D341Med (cell line): ENCODE results near the gene NME7.
"Not testable (repeated sequence)": the region's sequence is repeated elsewhere in the genome, so short reads cannot be mapped to it uniquely, and the experiment has no call there.

Source experiments
- DNase-seq: peaks from one replicate; pipeline ENCODE4 v3.0.0; 2012; ENCODE audit warnings: low spot score

Gene NME7, protein sequence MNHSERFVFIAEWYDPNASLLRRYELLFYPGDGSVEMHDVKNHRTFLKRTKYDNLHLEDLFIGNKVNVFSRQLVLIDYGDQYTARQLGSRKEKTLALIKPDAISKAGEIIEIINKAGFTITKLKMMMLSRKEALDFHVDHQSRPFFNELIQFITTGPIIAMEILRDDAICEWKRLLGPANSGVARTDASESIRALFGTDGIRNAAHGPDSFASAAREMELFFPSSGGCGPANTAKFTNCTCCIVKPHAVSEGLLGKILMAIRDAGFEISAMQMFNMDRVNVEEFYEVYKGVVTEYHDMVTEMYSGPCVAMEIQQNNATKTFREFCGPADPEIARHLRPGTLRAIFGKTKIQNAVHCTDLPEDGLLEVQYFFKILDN

DNA sequence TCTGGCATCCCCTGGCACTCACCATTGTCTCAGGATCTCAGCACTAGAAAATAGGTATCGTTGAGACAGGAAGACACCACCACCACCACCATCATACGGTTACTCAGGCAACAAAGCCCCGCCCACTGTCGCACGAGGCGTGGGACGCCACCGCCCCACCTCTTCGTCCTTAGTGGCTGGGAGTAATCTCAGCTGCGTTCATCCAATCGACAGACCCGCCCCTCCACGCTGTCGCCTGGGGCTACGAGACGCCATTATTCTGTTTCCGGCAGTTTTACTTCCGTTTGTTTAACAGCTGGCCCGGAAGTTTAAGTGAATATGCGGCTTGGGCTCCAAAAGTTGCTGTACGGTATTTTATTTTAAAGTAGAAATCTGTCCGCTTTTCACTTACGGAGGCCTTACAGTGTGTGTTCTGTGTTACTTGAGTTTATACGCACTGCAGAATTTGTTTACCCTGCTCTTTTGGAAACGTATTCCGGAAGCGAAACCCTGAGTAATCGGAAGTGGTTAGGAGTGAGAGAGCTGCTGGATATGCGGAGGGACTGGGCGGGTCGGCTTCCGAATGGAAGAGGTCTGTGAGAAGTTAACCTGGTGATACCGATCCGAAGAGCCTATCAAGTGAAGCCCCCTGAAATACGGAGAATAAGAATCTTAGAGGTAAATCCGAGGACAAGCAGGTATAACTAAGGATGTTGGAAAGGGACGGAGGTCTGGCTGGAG, at the start of gene NME7, which contains the start of gene BLZF1:
Gene NME7, minus strand, starts transcription at position 112 of the 720 bp plus-strand sequence. Its CDS starts 87 bp downstream, at position 25.
Gene BLZF1, plus strand, starts transcription at position 510 of the 720 bp plus-strand sequence. CDS start 1,328 bp downstream, outside the sequence.
- DNase-seq = peak; percentile 97

DNA sequence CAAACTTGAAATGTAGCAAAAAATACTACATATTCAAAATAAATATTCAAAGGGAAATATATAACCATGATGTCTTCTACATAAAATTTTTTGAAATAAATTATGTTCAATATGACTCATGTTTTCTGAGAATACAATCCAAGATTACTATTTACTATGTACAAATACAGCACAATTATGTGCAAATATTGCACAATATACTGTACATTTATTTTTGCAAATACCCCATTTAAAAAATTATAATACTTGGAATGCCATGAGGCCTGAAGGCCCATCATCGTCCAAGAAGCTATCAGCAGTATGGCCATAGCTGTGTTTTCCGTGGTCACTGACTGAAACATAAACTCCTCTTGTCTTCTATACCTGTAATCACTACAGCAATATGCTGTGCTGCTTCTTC, 47.4 kb upstream of the NME7 start:
- DNase-seq = no peak

DNA sequence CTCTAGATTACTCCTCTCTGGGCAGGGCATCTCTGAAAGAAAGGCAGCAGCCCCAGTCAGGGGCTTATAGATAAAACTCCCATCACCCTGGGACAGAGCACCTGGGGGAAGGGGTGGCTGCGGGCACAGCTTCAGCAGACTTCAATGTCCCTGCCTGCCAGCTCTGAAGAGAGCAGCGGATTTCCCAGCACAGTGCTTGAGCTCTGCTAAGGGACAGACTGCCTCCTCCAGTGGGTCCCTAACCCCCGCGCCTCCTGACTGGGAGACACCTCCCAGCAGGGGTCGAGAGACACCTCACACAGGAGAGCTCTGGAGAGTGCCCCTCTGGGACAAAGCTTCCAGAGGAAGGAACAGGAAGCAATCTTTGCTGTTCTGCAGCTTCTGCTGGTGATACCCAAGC, 40.7 kb upstream of the NME7 start:
- not testable (repeated sequence) for DNase-seq

DNA sequence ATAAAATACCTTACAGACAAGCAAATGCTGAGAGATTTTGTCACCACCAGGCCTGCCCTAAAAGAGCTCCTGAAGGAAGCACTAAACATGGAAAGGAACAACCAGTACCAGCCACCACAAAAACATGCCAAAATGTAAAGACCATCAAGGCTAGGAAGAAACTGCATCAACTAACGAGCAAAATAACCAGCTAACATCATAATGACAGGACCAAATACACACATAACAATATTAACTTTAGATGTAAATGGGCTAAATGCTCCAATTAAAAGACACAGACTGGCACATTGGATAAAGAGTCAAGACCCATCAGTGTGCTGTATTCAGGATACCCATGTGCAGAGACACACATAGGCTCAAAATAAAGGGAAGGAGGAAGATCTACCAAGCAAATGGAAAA, 35.0 kb upstream of the NME7 start:
- not testable (repeated sequence) for DNase-seq

DNA sequence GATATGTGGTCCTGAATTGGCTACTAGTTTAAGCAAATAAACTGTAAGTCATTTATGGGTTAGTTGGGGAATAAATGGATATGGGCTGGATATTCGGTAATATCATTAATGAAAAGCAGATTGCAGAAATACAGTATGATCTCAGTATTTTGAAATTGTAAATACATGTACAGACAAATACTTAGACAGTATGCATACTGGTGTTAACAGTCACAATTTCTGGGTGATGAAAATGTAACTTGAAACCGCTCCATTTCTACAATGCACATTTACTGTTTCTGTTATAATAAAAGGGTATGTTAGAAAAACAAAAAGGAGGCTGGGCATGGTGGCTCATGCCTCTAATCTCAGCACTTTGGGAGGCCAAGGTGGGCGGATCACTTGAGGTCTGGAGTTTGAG, 28.4 kb upstream of the NME7 start:
- DNase-seq = no peak

DNA sequence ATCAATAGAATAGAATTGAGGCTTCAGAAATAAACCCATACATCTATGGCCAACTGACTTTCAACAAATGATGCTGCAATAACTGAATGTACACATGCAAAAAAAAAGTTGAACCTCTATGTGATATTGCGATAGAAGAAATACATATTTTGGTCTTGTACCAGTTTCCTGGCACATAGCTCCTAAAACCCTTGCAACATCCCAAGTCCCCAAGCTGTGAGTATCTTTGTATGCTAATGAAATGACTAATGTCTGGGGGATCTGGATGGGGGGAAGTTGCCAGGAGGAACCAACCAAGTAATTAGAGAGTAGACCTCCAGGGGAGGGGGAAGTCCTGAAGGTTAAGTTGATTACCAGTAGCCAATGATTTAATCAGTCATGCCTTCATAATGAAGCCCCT, 24.8 kb upstream of the NME7 start:
- no peak for DNase-seq

DNA sequence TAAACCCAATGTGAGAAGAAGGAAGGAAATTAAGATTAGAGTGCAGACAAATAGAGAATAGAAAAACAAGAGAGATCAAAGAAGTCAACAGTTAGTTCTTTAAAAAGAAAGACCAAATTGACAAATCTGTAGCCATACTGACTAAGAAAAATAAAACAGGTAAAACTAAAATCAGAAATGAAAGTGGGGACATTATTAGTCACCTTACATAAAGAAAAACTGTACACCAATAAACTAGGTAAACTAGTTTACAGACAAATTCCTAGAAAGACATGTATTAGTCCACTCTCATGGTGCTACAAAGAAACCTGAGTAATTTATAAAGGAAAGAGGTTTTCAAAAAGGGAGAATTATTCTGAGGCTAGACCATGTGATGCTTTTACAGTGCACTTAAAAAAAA, 22.7 kb upstream of the NME7 start:
- no peak for DNase-seq

DNA sequence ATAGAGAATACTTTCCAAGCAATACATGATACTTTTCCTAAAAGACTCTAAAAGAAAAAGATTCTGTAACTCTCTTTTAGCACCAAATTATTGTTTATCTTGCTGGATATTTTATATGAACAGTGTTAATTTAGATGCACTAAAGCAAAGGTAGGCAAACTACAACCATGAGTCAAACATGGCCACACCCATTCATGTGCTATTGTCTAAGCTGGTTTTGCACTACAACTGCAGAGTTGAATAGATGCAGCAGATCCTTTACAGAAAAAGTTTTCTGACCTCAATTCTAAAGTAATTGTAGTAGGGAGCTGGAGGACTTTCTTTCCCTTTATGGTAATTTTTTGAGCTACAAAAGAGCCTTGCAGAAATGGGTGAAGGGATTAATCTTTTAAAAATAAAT, 19.8 kb upstream of the NME7 start:
- DNase-seq = no peak

DNA sequence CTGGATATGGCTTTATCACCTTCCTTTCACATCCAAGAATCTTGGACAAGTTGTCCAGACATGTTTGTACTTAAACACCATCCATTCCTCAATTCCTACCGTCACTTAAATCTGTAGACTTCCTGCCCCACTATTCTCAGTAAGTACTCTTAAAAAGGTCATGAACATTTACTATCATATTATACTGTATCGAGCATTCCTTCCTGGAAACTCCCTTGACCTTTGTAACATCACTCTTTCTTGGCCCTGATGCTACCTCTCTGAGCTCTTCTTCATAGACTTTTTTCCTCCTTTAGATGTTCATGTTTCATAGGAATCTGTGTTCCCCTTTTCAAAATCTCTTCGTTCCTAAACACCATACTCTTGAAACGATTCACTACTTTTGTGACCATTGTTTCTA, 15.9 kb upstream of the NME7 start:
- DNase-seq = no peak

DNA sequence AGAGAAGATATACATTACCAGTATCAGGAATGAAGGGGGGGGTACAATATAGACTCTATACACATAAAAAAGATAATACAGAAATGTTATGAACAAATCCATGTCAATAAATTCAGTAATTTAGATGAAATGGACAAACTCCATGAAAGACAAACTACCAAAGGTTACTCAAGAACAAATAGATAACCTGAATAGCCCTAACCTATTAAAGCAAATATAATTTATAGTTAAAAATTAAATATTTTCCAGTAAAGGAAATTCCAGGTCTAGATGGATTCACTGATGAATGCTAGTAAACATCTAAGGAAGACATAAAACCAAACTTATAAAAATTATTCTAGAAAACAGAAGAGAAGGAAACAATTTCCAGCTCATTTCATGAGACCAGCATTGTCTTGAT, 13.6 kb upstream of the NME7 start:
- no peak for DNase-seq

DNA sequence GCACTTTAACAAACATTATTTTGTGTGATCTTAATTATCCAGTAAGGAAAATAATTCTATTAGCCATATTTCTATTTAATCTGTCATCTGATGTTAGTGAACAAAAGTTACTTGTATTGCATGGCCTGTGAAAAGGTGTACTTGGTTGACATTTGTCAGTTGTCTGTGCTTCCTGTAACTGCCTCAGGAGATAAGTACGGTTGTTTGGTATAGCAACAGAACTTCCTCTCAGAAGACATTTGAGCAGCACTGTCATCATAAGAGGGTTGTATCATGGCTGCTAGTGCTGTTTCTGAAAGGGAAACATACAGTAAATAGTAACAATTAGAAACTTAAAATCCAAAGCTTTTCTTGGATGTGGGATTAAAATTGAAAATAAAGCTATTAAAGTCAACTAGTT, 3.8 kb upstream of the NME7 start:
- no peak for DNase-seq

DNA sequence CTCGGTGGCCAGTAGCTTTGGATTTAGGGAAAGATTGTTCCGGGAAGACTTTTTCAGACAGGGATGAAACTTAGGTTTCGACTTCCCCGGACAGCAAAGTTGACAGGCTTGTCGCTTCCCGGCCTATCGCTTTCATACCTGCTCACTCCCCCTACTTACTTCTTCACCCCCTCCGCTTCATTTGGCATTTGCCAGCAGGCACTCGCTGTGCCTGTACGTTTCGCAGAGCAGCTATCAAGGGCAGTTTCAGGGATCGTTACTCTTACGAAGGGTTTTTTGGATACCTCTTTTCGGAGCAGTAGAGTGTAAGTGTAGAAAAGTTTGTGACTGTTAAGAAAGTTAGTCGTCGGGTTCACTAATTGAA, 791 bp upstream of the NME7 start:
- DNase-seq = peak; percentile 37

DNA sequence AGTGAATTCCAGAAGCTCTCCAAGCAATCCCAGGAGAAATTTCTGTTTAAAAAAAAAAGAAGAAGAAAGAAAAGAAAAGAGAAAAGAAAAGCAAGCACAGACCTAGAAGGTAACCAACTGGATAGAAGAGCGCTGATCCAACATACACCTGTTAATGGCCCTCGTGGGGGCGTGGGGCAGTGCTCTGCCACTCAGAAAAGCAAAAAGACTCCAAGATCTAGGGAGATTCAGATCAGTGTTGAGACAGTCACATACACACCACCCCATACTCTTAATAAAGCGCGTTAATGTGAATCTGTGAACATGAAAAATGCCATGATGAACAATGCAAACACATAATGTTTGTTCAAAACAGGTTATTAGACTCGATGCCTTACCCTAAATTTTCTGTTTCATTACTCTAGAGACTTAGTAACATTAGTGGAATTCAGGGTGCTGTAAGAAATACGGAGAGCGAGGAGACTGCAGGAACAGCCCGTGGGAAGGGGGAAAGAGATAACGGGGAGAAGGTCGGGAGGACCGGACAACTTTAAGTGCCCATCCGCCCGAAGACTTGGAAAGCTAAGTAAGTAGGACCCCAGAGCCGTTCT, 406 bp downstream of the NME7 start:
- peak; percentile 24 for DNase-seq

DNA sequence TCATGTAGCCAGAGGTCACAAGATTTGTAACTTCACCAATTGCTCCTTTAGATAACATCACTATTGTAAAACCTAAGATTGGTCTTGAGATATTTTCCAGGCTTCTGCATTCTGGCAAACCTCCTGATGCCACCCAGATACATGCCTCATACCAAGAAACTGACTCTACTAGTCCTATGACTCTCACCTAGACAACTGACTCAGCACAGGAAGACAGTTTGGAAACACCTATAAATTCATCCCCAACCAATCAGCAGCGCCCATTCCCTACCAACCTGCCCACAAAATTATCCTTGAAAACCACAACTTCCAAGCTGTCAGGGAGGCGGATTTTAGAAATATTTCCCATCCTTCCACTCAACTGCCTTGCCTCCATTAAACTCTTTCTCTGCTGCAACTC, 2.6 kb downstream of the NME7 start:
- DNase-seq = no peak

DNA sequence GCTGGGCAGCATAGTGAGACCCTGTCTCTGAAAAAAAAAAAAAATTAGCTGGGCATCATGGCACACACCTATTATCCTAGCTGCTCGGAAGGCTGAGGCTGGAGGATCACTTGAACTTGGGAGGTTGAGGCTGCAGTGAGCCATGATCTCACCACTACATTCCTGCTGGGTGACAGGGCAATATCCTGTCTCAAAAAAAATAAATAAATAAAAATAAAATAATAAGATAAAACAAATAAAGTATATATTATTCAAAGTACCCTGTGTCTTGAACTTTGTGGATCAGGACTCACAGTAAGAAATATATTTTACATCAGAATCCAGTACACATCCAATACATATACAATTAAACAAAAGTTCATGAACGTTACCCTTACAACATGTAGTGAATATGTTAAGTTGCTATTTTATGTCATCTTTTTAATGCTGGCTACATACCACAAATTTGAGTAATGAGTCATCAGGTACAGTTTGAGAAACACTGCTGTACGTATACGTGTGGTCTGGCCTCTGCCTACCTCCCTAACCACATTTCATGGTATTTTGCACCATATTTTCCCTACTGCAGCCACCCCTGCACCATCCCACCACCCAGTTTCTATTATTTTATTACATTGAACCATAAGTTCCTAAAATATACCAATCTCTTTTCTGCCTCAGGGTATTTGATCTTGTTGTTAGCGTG, 4.4 kb downstream of the NME7 start:
- no peak for DNase-seq

DNA sequence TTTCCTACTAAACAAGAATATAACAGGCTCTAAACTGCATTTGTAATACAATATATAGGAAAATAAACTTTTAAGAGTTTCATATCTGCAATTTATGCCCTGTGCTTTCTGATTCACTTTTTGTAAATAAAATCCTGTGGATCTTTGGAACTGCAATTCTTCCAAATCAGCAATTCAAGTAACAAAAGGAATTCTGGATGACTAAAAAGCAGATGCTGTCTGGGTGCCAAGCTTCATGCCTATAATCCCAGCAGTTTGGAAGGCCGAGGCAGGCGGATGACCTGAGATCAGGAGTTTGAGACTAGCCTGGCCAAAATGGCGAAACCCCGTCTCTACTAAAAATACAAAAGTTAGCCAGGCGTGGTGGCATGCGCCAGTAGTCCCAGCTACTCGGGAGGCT, 6.3 kb downstream of the NME7 start:
- no peak for DNase-seq

DNA sequence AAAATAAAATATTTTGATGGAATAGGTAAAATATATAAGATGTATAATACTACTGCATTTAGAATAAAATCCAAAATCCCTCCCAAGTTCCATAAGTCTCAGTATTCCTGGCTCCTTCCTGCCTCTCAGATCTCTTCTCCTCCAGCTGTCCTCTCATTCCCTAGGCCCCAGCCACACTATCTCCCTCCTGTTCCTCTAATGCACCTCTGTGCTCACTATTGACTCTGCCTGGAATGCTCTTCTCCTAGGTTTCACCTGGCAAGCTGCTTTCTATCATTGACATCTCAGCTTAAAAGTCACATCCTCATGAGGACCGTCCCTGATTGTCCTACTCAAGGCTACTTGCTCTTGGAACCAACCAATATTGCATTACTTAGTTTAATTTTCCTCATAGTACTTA, 7.2 kb downstream of the NME7 start:
- DNase-seq = no peak

DNA sequence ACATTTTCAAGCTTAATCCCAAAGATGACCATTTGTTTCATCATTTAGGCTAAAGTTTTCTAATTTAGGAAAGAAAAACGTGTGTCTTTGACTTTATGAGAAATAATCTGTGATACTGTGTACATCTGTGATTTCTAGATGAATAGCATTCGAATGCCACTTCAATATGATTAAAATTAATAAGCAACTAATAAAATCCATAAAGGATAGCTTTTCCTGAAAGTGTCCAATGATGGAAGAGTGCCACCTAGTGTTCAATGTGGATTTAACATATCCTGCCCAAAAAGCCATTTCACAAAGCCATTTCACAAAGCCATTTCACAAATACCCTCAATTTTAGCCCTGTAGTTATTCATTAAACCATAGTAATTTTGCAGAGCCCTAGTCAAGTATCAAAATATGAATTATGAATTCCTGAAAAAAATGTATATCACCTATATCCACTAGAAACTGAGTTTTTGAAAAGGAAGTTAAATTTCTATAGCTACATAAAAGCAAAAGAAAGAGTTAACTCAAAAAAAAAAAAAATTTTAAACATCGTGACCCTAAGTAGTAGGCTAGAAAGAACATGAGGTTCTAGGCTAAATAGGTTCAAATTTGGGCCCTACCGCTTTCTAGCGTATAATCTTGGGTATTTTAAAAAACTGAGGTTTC, 19.1 kb downstream of the NME7 start:
- peak; percentile 42 for DNase-seq

DNA sequence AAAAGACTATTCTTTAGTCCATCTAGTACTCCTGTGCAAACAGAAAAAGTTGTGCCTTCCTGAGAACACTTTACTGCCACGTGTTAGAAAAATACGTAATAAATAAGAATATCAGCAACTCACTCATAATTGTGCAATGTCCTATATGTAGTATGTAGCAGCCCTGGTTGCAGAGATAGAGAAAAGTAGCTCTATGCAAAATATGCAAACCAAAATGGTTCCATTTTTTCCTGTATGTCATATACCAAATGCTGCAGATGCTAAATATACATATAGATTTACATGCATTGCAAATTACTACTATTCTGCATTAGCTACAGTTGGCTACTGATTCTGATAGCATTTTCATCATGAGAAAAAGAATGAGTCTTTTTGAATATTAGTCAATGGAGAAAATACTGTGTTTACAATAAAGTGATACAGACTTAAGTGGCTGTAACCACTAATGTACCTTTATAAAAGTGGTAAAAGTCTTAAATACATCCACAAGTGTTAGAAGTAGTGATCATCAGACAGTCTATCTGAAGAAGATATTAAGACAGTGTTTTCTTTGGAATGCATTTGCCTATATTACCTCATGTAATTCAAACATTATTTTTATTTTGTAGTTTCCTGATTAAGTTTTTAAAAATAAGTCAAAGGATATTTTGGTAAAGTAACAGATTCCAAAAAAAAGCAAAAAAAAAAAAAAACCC, 19.8 kb downstream of the NME7 start:
- no peak for DNase-seq

DNA sequence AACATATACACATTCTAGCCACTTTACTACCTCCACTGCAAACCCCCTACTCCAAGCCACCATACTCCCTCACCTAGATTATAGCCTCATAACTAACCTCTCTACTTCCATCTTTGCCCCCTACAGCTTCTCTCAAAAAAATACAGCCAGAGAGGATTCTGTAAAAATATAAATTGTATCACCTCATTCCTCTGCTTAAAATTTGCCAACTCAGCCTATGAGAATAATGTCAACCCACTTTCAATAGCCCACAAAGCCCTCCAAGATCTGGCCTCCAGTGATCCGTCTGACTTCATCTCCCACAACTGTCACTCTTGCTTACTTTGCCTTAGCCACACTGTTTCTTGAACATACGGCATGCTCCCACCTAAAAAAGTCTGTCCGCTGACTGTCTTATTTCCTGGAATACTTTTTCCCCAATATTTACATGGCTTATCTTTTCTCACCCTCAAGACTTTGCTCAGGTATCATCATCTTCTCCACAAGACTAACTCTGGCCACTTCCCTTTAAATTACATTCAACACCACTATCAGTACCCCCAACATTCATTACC, 21.5 kb downstream of the NME7 start:
- DNase-seq = no peak

DNA sequence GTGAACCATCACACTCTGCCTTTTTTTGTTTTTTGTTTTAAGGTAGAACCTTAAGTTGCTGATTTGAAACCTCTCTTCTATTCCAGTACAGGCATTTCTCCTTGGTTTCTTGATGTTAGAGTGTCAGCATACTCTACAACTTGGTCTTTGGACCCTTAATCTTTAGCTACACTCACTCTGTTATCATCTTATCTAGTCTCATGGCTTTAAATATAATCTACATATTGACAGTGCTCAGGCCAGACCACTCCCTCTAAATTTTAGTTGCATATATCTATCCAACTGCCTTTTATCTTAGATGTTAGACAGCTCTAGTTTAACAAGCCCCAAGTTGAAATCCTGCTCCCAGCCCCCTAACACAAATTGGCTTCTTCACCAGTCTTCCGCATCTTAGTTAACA, 22.1 kb downstream of the NME7 start:
- no peak for DNase-seq
